ENCODE results near the gene GAL3ST1.
"Not testable (repeated sequence)": the region's sequence is repeated elsewhere in the genome, so short reads cannot be mapped to it uniquely, and the experiment has no call there.

The GAL3ST1 gene

GRCh38 chr22:30566125-30566524 is 8.3 kb downstream of the GAL3ST1 start:
- no peak for DNase-seq

- no peak for DNase-seq
Measured at GRCh38 chr22:30565341-30565740, 9.1 kb downstream of the GAL3ST1 start.

GRCh38 chr22:30564761-30565119 is 9.7 kb downstream of the GAL3ST1 start:
- no peak for DNase-seq

GRCh38 chr22:30564045-30564760 is 10.3 kb downstream of the GAL3ST1 start:
- no peak for DNase-seq

- DNase-seq: no peak
Measured at GRCh38 chr22:30562366-30562765, 12.1 kb downstream of the GAL3ST1 start.

GRCh38 chr22:30561402-30562189 is 12.9 kb downstream of the GAL3ST1 start:
- no peak for DNase-seq

- not testable (repeated sequence) for DNase-seq
Measured at GRCh38 chr22:30560643-30561202, 13.7 kb downstream of the GAL3ST1 start.

GRCh38 chr22:30559889-30560288 is 14.6 kb downstream of the GAL3ST1 start:
- no peak for DNase-seq

GRCh38 chr22:30557243-30557642 is 17.2 kb downstream of the GAL3ST1 start:
- no peak for DNase-seq

- DNase-seq: no peak
Measured at GRCh38 chr22:30556388-30556787, 18.1 kb downstream of the GAL3ST1 start.

- no peak for DNase-seq
Measured at GRCh38 chr22:30555282-30556210, 18.9 kb downstream of the GAL3ST1 start.

GRCh38 chr22:30553971-30554370 is 20.5 kb downstream of the GAL3ST1 start:
- DNase-seq: no peak

- DNase-seq: no peak
Measured at GRCh38 chr22:30552719-30553118, 21.7 kb downstream of the GAL3ST1 start.

GRCh38 chr22:30551813-30552212 is 22.7 kb downstream of the GAL3ST1 start:
- DNase-seq: not testable (repeated sequence)

- DNase-seq: no peak
Measured at GRCh38 chr22:30547188-30547587, 27.3 kb downstream of the GAL3ST1 start.

GRCh38 chr22:30546616-30547015 is 27.8 kb downstream of the GAL3ST1 start, which contains the start of gene SEC14L6:
Gene SEC14L6 (minus strand): TSS chr22:30546741. CDS start chr22:30546682, 59 bp downstream.
- no peak for DNase-seq

GRCh38 chr22:30542811-30543188 is 31.7 kb downstream of the GAL3ST1 start:
- DNase-seq: no peak

GRCh38 chr22:30541961-30542810 is 32.3 kb downstream of the GAL3ST1 start:
- DNase-seq: peak; percentile 83

- not testable (repeated sequence) for DNase-seq
Measured at GRCh38 chr22:30541511-30541910, 33.0 kb downstream of the GAL3ST1 start.

GRCh38 chr22:30539368-30539767 is 35.1 kb downstream of the GAL3ST1 start:
- no peak for DNase-seq

- no peak for DNase-seq
Measured at GRCh38 chr22:30538280-30538679, 36.2 kb downstream of the GAL3ST1 start.

All from right kidney (tissue), 1 donor.